Thyroid gland (tissue), 4 donors: ENCODE data around the gene CCN5.

Experiments used
- POLR2A ChIP-seq, 2 donors: fragments of 450-650 bp; IDR thresholded peaks; one replicate each; pipeline ENCODE4 v1.6.1; 2017; ENCODE audit warnings: antibody characterized with exemption in 2 of 2, mild to moderate bottlenecking in 2 of 2, moderate library complexity in 1 of 2
- TF ChIP-seq, protein P1 (sequence below), 6 experiments: fragments of 200-600 bp in 3 of 6; fragments of 450-650 bp in 3 of 6; sonication (generic) in 3 of 6; IDR thresholded peaks; one replicate each; pipeline ENCODE4 v1.5.1; 2016 to 2019; ENCODE audit warnings: antibody characterized with exemption in 6 of 6, mild to moderate bottlenecking in 2 of 6, inconsistent platforms in 1 of 6, moderate library complexity in 1 of 6

- TF ChIP-seq, protein P1, sequence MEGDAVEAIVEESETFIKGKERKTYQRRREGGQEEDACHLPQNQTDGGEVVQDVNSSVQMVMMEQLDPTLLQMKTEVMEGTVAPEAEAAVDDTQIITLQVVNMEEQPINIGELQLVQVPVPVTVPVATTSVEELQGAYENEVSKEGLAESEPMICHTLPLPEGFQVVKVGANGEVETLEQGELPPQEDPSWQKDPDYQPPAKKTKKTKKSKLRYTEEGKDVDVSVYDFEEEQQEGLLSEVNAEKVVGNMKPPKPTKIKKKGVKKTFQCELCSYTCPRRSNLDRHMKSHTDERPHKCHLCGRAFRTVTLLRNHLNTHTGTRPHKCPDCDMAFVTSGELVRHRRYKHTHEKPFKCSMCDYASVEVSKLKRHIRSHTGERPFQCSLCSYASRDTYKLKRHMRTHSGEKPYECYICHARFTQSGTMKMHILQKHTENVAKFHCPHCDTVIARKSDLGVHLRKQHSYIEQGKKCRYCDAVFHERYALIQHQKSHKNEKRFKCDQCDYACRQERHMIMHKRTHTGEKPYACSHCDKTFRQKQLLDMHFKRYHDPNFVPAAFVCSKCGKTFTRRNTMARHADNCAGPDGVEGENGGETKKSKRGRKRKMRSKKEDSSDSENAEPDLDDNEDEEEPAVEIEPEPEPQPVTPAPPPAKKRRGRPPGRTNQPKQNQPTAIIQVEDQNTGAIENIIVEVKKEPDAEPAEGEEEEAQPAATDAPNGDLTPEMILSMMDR (IDR thresholded peaks at IDR 0.05) = no peak
- no peak for TF ChIP-seq POLR2A (IDR thresholded peaks at IDR 0.05)
Measured at GRCh38 chr20:44709797-44710196, 5.4 kb upstream of the CCN5 start.
